Measurements from ENCODE around the gene TIMM50. TPM values are rescaled to one million over a fixed set of nuclear protein-coding genes. Genes with fewer than 3 reads are reported as not detected.

Gene TIMM50
- total and polyA plus RNA-seq, 4 donors = 24.3 to 39.9 (median 30.5) TPM

DNA sequence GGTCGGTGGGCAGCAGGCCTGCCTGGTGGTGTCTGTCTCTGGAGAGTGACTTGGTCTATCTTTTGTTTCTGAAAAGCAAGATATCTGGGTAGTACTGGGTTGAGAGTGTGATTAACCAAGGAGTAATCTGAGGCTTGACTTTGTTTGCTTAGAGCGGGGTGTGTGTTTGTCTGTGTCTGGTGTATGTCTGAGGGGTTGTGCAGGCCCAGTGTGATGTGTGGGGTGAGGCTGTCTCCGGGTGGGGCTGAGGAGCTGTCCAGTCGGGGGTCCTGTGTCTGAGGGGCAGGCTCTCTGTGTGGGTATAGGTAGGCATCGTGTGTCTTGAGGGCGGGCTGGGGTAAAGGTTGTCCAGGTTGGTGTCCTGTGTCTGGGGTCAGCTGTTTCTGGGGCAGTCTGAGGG, 11.1 kb upstream of the TIMM50 start:
- Histone ChIP-seq H3K4me1 (ENCODE audit: control insufficient read depth in 4 of 4, insufficient read depth in 4 of 4, low read length in 3 of 4) (no peaks in the 10 kb centered on the region), H3K27me3 (ENCODE audit: control insufficient read depth in 4 of 4, insufficient read depth in 4 of 4, low read length in 3 of 4) (no peaks in the 10 kb centered on the region), H3K9ac (ENCODE audit: low read depth in 1 of 2, low read length in 2 of 2) (no peak overlapping the region), H3K27ac (ENCODE audit: low read depth in 1 of 2, low read length in 2 of 2) (no peak overlapping the region), H3K9me3 (ENCODE audit: control insufficient read depth in 4 of 4, low read length in 3 of 4) (no peaks in the 10 kb centered on the region), H3K36me3 (ENCODE audit: control insufficient read depth in 4 of 4, insufficient read depth in 3 of 4, low read depth in 1 of 4, low read length in 3 of 4) (peaks cover 45 to 99% (median 77%) of the 10 kb centered on the region in 4 donors), H3K4me3 (ENCODE audit: low read depth in 1 of 3, low read length in 3 of 3) (no peak overlapping the region)
- 88% methylated on average over 6 of the region's 6 CpGs for WGBS
- no peak for DNase-seq (ENCODE audit: low spot score)
- TF ChIP-seq, protein P1, sequence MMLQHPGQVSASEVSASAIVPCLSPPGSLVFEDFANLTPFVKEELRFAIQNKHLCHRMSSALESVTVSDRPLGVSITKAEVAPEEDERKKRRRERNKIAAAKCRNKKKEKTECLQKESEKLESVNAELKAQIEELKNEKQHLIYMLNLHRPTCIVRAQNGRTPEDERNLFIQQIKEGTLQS (IDR thresholded peaks at IDR 0.05) = no peak
- TF ChIP-seq FOXA2 (IDR thresholded peaks at IDR 0.05) (no peak), FOXA1 (IDR thresholded peaks at IDR 0.05) (no peak), JUND (IDR thresholded peaks at IDR 0.05) (no peak), RXRA (IDR thresholded peaks at IDR 0.05) (no peak), RAD21 (IDR thresholded peaks at IDR 0.05) (no peak), EGR1 (IDR thresholded peaks at IDR 0.05; ENCODE audit: low read depth in 2 of 2) (no peak), GABPA (IDR thresholded peaks at IDR 0.05 in 1 of 2, conservative IDR thresholded peaks at IDR 0.05 in 1 of 2) (no peak), MAX (IDR thresholded peaks at IDR 0.05) (no peak), HNF4A (conservative IDR thresholded peaks at IDR 0.05) (no peak)
- TF ChIP-seq, protein P2, sequence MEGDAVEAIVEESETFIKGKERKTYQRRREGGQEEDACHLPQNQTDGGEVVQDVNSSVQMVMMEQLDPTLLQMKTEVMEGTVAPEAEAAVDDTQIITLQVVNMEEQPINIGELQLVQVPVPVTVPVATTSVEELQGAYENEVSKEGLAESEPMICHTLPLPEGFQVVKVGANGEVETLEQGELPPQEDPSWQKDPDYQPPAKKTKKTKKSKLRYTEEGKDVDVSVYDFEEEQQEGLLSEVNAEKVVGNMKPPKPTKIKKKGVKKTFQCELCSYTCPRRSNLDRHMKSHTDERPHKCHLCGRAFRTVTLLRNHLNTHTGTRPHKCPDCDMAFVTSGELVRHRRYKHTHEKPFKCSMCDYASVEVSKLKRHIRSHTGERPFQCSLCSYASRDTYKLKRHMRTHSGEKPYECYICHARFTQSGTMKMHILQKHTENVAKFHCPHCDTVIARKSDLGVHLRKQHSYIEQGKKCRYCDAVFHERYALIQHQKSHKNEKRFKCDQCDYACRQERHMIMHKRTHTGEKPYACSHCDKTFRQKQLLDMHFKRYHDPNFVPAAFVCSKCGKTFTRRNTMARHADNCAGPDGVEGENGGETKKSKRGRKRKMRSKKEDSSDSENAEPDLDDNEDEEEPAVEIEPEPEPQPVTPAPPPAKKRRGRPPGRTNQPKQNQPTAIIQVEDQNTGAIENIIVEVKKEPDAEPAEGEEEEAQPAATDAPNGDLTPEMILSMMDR (IDR thresholded peaks at IDR 0.05; ENCODE audit: low read depth, low read length, missing input control) = no peak
- TF ChIP-seq, protein P3, sequence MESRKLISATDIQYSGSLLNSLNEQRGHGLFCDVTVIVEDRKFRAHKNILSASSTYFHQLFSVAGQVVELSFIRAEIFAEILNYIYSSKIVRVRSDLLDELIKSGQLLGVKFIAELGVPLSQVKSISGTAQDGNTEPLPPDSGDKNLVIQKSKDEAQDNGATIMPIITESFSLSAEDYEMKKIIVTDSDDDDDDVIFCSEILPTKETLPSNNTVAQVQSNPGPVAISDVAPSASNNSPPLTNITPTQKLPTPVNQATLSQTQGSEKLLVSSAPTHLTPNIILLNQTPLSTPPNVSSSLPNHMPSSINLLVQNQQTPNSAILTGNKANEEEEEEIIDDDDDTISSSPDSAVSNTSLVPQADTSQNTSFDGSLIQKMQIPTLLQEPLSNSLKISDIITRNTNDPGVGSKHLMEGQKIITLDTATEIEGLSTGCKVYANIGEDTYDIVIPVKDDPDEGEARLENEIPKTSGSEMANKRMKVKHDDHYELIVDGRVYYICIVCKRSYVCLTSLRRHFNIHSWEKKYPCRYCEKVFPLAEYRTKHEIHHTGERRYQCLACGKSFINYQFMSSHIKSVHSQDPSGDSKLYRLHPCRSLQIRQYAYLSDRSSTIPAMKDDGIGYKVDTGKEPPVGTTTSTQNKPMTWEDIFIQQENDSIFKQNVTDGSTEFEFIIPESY (IDR thresholded peaks at IDR 0.05) = no peak

DNA sequence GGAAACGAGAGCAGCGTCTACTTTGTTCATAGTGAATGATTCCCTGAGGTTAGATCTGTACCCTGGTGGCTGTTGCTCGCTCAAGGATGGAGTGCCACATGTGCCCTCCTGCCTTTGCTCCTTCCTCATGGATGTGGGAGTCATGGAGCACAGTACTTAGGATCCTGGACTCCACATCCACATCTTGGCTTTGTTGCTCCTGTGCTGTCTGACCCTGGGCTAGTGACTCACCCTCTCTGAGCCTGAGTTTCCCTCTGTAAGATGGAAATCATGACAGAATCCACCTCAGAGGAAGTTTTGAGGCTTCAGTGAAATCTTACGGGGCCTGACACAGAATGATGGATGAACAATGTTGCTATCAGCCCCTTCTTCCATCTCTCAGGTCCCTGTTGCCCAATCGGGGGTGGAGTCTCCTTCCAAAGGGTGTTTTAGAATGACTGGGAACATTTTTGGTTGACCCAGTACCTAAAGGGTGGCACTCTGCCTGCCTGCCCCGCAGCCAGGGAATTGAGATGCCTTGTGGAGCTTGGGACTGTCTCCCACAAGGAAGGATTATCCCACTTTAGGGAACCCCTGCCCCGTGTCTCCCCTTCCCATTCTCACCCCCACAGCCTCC, 9.8 kb upstream of the TIMM50 start:
- Histone ChIP-seq H3K27ac (ENCODE audit: low read depth in 1 of 2, low read length in 2 of 2) (no peak overlapping the region), H3K4me3 (ENCODE audit: low read depth in 1 of 3, low read length in 3 of 3) (no peak overlapping the region), H3K27me3 (ENCODE audit: control insufficient read depth in 4 of 4, insufficient read depth in 4 of 4, low read length in 3 of 4) (no peaks in the 10 kb centered on the region), H3K9me3 (ENCODE audit: control insufficient read depth in 4 of 4, low read length in 3 of 4) (no peaks in the 10 kb centered on the region), H3K36me3 (ENCODE audit: control insufficient read depth in 4 of 4, insufficient read depth in 3 of 4, low read depth in 1 of 4, low read length in 3 of 4) (peaks cover 43 to 95% (median 70%) of the 10 kb centered on the region in 4 donors), H3K4me1 (ENCODE audit: control insufficient read depth in 4 of 4, insufficient read depth in 4 of 4, low read length in 3 of 4) (no peaks in the 10 kb centered on the region), H3K9ac (ENCODE audit: low read depth in 1 of 2, low read length in 2 of 2) (no peak overlapping the region)
- 89% methylated on average over 7 of the region's 7 CpGs for WGBS
- no peak for DNase-seq (ENCODE audit: low spot score)
- TF ChIP-seq GABPA (IDR thresholded peaks at IDR 0.05 in 1 of 2, conservative IDR thresholded peaks at IDR 0.05 in 1 of 2) (no peak), RAD21 (IDR thresholded peaks at IDR 0.05) (no peak), FOXA2 (IDR thresholded peaks at IDR 0.05) (no peak), FOXA1 (IDR thresholded peaks at IDR 0.05) (no peak), HNF4A (conservative IDR thresholded peaks at IDR 0.05) (no peak), RXRA (IDR thresholded peaks at IDR 0.05) (no peak), JUND (IDR thresholded peaks at IDR 0.05) (no peak), YY1 (IDR thresholded peaks at IDR 0.05) (no peak), MAX (IDR thresholded peaks at IDR 0.05) (no peak), HNF4G (IDR thresholded peaks at IDR 0.05) (no peak), EGR1 (IDR thresholded peaks at IDR 0.05; ENCODE audit: low read depth in 2 of 2) (no peak), NR2F2 (IDR thresholded peaks at IDR 0.05) (no peak), REST (IDR thresholded peaks at IDR 0.05) (no peak), SP1 (IDR thresholded peaks at IDR 0.05) (no peak)
- TF ChIP-seq, protein P1 (IDR thresholded peaks at IDR 0.05) = no peak
- TF ChIP-seq, protein P3 (IDR thresholded peaks at IDR 0.05) = no peak
- TF ChIP-seq, protein P2 (IDR thresholded peaks at IDR 0.05; ENCODE audit: low read depth, low read length, missing input control) = no peak

Data from liver (tissue), 9 donors.